GM12873 (cell line): ENCODE results near the gene ADAMTS15.

Experiments
- CTCF ChIP-seq: IDR thresholded peaks from 2 replicates; pipeline ENCODE4 v1.5.1; 2012; ENCODE audit warnings: low read depth, mild to moderate bottlenecking, moderate library complexity, low read length, control low read depth; ENCODE audit not compliant: insufficient read depth; ENCODE audit errors: missing control alignments

ADAMTS15 gene

GRCh38 chr11:130441719-130442118 is 6.7 kb upstream of the ADAMTS15 start:
- TF ChIP-seq CTCF, result no peak

GRCh38 chr11:130442737-130443136 is 5.7 kb upstream of the ADAMTS15 start:
- TF ChIP-seq CTCF, result no peak

DNA sequence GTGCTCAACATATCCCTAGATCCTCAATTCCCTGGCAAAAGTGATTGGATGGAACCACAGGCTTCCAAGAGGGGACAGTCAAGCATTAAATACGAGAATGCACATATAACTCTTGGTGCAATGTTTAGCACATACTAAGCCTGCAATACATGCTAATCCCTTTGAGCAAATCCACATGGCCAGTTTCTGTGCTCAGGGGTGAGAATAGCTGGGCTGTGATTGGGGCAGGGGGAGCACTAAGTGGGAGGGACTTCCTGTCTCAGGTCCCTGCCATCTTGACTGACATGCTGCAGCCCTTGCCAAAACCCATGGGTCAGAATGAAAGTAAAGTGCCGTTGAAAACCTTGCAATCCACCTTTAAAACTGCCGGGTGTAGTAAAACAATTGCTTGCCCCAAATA is 2.7 kb upstream of the ADAMTS15 start:
- no peak for TF ChIP-seq CTCF

DNA sequence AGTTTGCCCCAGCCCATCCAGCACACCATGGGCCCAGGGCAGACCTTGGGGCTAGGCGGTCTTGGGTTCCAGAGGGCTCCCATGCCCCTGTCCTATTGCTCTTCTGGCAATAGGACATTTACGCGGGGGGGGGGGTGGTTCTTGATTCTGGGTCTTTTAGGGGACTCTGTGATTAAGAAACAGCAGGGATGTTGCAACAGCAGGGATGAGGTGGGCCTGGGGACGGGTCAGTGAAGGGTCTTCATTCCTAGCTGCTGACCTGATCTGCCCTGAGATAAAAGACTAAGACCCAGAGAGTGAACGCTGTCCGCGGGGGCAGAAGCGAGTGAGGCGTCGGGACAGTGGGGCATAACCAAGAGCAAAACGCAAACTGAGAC is 418 bp upstream of the ADAMTS15 start:
- TF ChIP-seq CTCF, result no peak

GRCh38 chr11:130449310-130449990 is 1.0 kb downstream of the ADAMTS15 start:
- no peak for TF ChIP-seq CTCF

DNA sequence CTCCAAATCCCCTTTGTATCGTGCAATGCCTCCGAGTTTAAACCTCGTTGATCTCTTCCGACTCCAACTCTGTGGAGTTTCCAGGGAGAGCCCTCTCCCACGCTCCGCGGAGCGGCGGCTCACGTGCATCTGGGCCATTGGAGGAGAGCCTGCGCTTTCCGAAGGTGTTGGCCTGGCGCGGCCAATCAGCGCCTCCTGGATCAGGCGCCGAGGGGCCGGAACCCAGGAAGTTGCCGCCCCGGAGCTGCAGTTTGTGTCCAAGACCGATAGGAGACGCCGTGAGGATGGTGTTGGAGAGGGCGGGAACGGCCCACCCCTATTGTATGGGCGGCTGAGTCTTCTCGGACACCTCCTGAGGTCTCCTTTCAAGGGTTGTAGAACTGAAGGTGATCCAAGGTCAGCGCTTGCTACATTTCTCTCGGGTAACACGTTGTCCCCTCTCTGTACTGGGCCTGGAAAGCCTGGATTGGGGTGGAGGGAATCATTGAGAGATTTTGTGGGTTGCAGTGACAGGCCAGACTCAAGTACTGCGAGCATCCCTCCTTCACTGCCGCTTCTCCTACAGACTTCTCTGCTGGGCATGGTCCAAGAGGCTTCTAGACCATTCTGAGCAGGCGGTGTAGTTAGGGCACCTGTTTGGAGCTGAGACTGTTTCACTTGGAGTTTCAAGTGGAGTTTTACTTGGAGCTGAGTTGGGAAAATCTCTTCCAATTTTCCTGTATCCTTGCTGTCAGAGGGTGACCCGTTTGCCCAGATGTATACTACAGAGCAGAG is 1.7 kb downstream of the ADAMTS15 start:
- TF ChIP-seq CTCF, result no peak

- TF ChIP-seq CTCF, result no peak
These were observed 3.0 kb downstream of the ADAMTS15 start for GRCh38 chr11:130451231-130452019.
